ENCODE results near the gene WDR33.

- TF ChIP-seq CTCF (conservative IDR thresholded peaks at IDR 0.05; ENCODE audit: low read length) = no peak
- no peak for TF ChIP-seq EZH2phosphoT487 (IDR thresholded peaks at IDR 0.05; ENCODE audit: borderline replicate concordance, low read depth, low read length)
Measured at GRCh38 chr2:127664065-127664894, 146.7 kb downstream of the WDR33 start.

Data from OCI-LY7 (cell line).